ENCODE measurements around the gene DNAJB1.
A peak's percentile ranks its signal among the peaks of the same experiment; 100 is the strongest.

Gene DNAJB1

DNA sequence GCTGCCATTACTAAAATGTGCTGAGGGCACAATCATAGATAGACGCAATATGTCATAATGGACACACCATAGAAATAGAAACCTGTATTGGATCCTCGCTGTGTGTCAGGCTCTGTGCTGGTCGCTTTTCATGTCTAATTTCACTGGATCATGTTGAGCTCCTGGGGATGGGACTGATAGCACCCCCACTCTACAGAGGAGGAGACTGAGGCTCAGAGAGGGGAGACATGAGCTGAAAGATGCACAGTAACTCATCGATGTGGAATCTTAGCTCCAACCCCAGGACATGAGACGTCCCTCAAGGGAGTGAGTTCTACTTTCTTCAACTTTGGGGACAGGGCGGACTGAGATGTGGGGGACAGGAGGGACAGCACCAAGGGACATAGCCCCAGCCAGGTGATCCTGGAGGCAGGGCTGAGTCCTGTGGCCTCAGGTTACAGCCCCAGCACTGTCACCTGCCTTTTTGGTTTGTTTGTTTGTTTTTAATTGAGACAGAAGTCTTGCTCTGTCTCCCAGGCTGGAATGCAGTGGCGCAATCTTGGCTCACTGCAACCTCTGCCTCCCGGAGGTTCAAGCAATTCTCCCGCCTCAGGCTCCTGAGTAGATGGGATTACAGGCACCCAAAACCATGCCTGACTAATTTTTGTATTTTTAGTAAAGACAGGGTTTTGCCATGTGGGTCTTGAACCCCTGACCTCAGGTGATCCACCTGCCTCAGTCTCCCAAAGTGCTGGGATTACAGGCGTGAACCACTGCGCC, 15.7 kb downstream of the DNAJB1 start:
- no peak for DNase-seq (ENCODE audit: extremely low spot score, insufficient read length, low read depth)
- FAIRE-seq, result no peak

DNA sequence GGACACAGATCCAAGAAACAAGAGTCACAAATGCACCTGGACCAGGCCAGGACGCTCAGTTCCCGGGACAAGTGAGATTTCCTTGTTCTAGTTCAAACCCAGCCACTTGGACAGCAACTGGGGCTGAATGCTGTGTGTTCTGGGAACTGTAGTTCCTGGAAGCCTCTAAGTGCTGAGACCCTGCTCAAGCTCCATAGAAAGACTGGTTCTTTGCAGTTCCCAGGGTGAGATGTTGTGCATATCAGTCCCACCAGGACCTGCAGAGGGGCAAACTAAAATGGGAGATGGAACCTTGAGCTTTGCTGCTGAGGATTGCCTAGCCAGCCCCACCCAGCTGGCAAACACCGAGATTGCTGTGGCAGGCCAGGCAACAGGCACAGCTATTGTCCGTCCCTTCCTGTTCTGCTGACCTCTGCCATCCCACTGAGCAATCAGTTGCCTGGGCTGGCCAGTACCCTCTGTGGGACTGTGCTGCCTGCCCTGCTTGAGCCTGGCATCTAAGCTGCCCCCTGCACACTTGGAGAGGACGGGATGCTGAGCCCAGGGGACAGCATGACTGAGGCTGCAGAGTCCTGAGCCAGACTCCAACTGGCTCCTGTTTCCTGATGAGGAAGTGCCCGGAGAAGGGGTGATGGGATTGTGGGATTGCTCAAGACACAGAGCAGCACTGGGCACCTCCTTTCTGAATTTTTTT, 20.8 kb downstream of the DNAJB1 start:
- DNase-seq (ENCODE audit: extremely low spot score, insufficient read length, low read depth), result no peak
- no peak for FAIRE-seq

DNA sequence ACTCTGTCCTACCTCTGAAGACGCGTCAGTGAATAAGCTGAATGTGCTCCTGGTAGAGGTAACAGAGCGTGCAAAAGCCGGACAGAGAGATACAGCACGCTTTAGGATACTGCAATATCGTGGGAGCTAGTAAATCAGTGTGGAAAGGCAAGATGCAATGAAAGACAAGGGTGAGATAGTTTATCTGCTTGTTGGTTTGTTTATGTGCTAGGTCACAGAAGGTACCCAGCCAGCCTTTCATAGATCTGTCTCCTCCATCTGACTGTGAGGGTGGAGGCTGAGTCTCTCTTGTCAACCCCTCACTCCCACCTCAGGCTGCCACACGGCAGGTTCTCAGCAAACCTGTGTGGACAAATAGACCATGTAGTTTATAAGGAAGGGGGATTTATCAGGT, 21.4 kb downstream of the DNAJB1 start:
- no peak for FAIRE-seq
- no peak for DNase-seq (ENCODE audit: extremely low spot score, insufficient read length, low read depth)

DNA sequence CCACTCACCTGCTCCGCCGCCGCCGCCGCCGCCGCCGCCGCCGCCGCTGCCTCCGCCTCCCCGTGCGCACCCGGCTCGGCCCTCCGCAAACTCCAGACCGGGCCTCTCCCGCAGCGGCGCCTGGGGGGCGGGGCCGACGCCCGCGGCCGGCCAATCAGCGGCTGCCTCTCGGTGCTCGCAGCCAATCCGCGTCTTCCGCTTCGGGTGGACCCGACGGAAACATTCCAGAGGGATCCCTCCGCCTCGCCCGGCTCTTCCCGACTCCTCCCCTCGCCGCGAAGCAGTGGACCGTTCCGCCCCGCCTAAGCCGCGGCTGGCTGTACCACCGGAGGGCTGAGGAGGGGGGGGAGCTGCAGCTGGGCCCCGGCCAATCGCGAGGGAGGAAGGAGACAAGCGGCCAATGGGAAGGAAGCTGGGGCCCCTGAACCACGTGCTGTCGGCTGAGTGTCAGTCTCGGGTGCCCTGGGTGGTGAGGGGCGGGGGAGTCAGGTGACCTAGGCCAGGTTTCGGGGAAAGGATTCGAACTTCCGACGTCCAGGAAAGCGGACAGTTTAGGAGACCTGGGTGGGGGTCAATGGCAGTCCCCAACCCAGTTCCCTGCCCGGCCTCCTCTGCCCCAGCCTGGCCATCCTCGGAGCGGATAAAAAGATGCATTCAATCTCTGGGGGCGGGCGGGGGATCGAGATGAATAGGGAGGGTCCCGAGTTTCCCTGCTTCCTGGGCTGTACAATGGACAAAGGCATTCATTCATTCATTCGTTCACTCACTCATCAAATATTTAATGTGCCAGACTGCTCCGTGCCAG, 22.0 kb downstream of the DNAJB1 start, which contains the start of gene GIPC1:
Gene GIPC1 (minus strand): TSS at position 99 of the 805 bp plus-strand sequence. CDS start 13,151 bp downstream, outside the sequence.
- peak; percentile 98 for DNase-seq (ENCODE audit: extremely low spot score, insufficient read length, low read depth)
- FAIRE-seq, result peak; percentile 89

DNA sequence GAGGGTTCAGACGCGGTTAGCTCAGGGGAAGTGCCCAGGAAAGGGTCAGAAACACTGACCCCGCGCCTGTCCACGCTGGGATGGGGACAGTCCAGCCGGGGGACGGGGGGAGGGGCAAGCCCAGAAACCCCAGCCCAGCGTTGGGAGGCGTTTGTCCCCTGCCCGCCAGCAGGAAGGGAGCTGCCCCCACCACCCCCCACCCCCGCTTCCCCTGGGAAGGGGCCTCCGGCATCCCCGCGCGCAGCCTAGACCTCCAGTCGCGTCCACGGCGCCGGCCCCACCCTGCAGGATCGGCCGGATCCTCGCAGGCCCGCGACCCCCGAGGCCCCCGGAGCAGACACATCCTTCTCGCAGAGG, 22.5 kb downstream of the DNAJB1 start:
- DNase-seq (ENCODE audit: extremely low spot score, insufficient read length, low read depth), result no peak
- FAIRE-seq, result no peak

DNA sequence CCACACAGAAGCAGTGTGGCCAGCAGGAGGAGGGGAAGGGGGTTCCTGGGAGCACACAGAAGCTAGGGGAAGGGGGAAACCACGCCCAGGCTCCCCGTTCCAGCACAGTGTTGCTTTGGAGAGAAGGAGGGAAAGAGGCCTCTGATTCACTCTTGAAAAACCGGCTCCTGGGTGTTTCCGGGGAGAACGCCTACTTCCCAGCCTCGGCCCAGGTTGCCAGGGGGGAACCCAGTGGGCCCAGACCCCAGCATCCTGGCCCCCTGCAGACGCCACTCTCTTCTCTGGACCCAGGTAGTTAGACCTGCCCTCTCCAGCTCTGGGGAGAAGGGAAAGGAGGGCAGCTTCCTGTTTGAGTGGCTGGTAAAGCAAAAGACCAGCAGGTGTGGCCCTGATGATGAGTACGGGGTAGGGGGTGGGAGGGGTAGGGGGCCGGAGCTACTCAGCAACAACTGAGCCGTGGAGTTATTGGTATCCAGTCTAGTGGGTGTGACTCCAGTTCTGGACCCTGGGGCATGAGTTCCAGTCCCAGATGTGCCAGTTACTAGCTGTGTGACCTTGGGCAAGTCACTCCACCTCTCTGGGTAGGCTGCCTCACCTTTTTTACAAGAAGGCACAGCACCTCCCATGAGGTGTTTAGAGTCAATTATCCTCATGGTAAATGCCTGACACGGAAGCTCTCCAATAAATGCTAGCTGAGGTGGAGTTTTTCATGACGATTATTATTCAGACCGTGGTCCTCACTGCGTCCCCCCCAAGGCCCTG, 23.1 kb downstream of the DNAJB1 start:
- DNase-seq (ENCODE audit: extremely low spot score, insufficient read length, low read depth) (no peak), FAIRE-seq (no peak)

DNA sequence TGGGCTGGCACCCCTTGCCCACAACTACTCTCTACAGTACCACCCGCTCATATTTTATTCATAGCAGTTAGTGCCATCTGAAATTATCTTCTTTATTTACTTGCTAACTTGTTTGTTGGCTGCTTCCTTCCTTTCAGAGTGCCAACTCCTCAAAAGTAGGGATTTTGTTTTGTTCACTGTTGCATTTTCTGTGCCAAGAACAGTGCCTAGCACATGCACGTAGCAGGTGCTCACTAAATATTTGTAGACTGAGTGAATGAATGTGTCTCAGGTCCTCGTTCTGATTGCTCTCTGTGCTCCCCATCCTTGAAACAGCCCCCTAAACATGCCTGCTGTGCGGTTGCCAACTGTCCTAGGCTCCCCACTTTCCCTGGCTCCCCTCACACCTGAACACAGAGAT, 23.8 kb downstream of the DNAJB1 start:
- DNase-seq (ENCODE audit: extremely low spot score, insufficient read length, low read depth) (no peak), FAIRE-seq (no peak)

DNA sequence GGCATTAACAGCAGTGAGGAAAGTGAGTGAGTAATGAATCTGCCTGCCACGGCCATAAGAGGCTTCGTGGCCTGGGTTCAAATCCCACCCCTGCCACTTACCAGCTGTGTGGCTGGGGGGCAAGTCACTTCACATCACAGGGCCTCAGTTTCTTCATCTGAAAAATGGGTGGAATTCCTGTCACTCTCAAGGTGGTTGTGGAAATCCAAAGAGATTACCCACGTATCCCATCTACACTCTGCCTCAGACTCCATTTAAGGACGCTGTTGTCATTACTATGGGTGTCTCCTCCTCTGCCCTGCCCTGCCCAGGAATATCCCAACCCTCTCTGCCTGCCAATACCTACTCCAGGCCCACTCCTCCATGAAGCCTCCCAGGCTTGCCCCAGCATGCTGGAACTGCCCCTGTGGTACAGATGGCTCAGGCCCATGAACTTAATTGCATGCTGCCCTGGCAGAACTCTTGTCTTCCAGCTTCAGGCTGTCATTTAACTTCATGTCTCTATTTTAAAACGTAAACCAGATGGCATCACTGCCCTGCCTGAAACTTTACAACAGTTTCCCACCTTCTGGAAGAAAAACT, 25.4 kb downstream of the DNAJB1 start:
- no peak for DNase-seq (ENCODE audit: extremely low spot score, insufficient read length, low read depth)
- FAIRE-seq, result no peak

DNA sequence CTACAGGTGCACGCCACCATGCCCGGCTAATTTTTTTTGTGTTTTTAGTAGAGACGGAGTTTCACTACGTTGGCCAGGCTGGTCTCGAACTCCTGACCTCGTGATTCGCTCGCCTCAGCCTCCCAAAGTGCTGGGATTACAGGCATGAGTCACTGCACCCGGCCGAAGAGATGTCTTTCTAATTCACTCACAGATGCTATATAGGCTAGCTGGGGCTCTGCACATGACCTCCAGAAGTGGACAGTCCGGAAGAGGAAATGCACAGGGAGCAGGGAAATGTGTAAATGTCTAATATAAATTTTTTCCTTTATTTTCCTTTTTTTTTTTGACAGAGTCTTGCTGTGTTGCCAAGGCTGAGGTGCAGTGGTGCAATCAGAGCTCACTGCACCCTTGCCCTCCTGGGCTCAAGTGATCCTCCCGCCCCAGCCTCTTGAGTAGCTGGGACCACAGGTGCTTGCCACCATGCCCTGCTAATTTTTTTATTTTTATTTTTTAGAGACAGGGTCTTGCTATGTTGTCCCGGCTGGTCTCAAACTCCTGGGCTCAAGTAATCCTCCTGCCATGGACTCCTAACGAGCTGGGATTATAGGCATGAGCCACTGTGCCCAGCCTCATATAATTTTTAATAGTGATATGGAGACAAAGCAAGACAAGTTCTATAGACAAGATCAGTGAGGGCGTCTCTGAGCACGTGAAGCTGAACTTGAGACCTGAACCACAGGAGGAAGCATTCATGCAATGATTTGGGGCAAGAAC, 30.6 kb downstream of the DNAJB1 start:
- DNase-seq (ENCODE audit: extremely low spot score, insufficient read length, low read depth), result no peak
- no peak for FAIRE-seq

DNA sequence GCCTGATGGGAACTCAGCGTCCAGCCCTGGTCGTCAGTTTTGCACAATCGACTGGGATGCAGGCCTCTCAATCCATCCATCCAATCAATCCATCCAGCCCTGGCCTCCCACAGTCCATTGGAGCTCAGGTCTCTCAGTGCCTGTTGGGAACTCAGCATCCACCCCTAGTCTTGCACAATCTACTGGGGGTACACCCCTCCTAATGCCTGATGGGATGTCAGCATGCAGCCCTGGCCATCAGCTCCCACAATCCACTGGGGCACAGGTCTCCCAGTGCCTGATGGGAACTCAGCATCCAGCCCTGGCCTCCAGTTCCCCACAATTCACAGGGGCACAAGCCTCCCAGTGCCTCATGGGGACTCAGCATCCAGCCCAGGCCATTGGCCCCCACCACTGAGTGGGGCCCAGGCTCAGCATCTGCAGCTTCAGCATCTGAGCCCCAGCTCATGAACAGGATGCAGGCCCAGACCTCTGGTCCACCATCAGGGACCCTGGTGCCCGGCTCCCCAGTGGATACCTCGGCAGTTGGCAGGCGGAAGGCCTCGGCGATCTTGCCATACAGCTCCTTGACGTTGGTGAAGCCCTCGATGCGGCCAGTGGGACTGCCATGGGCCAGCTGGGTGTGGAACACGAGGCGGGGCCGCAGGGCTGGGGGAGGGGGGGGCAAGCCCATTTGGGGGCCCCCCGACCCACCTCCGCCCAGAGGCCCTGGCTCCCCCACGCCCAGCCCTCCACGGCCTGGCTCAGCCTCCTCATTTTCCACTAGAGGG, 35.8 kb downstream of the DNAJB1 start:
- no peak for DNase-seq (ENCODE audit: extremely low spot score, insufficient read length, low read depth)
- no peak for FAIRE-seq

DNA sequence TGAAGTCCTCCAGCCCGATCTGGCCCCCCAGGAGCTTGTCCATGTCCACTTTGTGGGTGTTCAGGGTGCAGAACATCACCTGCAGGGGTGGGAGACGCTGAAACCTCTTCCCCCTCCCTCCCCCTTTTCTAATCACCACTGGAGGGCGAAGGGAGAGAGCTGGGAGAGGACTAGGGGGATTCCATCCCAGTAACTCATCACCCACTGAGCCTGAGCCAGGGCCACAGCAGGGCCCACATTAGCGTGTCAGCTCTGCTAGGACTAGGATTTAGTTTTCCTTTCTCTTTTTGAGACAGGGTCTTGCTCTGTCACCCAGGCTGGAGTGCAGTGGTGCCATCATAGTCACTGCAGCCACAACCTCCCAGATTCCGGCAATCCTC, 37.5 kb downstream of the DNAJB1 start:
- FAIRE-seq, result no peak
- no peak for DNase-seq (ENCODE audit: extremely low spot score, insufficient read length, low read depth)

DNA sequence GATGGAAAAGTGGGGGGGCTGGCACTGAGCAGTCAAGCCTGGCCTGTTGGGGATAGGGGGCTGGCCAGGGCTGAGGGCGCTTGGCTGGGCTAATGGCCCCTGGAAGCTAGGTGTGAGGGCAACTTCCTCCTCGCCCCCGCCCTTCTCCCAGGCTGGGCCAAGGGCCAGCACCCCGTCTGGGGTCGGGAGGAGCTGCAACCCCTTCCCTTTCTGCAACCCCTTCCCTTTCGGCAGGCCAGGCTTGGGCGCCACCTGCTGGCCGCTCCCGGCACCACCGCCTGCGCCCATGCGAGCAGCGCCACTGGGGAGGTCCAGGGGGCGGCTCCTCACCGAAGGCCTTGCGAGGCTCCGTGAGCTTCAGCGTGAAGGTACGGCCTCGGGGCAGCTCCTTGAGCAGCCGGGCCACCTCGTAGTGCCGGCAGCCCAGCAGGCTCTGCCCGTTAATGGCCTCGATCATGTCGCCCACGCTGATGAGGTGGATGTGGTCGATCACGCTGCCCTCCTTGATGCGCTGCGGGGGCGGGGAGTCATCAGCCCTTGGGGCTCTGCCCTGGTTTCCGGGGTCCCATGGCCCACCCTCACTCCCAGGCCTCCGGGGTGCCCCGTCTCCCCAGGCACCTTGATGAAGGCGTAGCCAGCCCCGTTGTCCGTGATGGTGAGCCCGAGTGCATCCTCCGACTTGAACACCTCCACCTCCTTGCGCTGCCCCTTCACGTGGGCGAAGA, 38.1 kb downstream of the DNAJB1 start:
- no peak for FAIRE-seq
- peak; percentile 69 for DNase-seq (ENCODE audit: extremely low spot score, insufficient read length, low read depth)

DNA sequence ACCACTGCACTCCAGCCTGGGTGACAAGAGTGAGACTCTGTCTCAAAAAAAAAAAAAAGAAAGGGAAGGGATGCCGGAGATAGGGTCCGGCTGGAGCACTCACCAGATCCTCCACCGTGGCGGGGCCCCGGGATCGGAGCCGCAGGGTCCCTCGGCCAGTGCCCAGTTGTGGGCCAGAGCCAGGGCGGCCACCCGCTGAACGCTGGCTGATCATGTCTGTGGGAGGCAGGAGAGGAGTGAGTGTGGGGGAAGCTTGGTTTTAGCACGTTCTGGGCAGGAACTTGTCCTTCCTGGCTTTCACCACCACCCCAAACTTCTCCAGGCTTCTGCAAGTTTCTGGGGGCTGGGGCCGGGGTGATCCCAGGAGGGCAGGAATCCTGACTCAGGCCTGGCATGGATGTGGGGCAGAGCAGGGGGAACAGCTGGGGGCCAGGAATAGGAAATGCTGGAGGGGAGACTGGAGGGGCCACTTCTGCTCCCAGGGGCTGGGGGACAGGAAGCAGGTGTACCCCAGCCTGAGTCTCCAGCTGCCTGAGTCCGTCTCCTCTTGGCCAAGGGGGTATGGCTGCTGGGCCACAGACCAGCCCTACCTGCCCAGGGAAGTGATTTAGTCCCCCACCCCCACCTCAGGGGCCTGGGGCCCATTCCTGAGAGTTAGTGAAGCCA, 38.8 kb downstream of the DNAJB1 start:
- FAIRE-seq (no peak), DNase-seq (ENCODE audit: extremely low spot score, insufficient read length, low read depth) (no peak)

DNA sequence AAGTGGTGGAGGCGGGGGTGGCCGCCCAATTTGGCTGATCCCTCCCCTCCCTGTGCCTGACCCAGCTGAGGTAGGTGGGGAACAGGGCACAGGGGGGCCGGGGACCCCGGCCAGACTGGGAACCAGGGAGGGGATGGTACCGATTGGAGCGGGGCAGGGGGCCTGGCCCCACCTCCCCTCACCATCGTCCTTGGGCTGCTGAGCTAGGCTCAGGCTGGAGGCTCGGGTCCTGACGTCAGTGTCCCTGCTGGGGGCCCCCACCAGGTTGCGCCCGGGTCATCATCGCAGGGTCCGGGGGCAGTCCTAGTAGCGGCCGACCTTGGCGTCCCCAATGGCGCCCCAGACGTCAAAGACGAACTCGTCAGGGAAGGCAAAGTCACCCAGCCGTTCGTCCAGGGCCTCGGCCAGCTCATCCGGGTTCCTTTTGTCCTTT, 40.1 kb downstream of the DNAJB1 start:
- FAIRE-seq (no peak), DNase-seq (ENCODE audit: extremely low spot score, insufficient read length, low read depth) (no peak)

DNA sequence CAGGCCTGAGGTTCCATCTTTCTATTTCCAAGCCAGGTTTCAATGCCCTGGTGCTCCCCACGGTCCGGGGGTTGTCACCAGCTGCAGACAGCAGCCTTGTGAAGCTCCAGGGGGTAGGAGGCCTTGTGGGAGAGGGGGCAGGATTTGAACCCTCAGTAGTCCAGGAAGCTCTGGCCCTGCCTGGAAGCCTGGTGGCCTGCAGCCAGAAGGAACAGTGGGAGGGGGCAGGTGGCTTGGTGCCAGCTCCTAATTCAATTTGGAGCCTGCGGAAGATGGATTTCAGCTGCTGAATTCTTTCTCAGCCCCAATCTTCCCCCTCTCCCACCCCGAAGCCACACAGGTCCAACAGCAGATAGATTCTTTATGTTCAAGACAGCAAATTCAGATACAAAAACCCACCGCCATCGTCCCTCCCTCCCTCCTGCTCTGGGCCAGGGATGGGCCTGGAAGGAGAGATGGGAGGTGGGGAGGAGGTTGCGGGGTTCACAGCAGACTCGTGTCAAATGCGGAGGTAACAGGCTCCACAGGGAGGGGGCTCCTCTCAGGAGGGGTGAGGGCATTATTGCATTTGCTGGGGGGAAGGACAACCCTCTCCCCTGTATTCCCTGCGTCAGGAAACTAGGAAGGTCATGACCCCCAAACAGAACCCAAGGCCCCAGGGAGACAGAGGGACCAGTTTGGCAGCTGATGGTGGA, 40.6 kb downstream of the DNAJB1 start:
- no peak for FAIRE-seq
- no peak for DNase-seq (ENCODE audit: extremely low spot score, insufficient read length, low read depth)

DNA sequence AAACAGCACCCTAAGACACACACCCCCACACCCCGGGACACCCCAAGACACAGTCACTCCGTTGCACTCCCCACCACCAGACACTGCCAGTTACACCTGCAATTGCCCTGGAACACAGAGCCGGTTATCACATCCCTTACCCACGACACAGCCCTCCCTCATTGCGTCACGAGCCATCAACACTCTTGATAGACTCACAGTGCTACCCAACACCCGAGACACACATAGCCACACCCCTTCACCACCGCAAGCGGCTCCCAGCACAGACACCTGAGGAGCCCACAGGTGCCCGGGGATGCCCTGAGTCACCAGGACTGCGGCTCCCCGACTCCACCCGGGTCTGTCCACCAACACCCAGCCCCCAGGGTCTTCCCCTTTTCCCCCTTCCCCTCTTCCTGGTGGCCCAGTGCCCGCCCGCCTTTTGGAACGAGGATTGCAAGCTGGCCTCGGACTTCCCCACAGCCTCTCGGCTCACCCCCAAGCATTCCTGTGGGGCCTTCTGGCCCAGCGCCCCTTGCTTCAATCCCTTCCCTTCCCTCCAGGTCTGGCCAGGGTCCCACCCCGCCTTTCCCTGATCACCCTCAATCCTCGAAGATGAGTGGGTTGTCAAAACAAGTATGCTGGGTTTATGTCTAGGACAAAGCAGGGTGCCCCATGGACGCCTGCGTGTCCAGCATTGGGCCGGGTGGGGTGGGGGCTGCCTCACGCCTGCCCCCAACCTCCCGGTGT, 41.4 kb downstream of the DNAJB1 start:
- DNase-seq (ENCODE audit: extremely low spot score, insufficient read length, low read depth) (no peak), FAIRE-seq (no peak)
